ENCODE results near the gene CHPF. TPM values are rescaled to one million over a fixed set of nuclear protein-coding genes. Genes with fewer than 3 reads are reported as not detected.

The CHPF gene
- total RNA-seq, 1 experiment from 2014 or later = 17.5 TPM

DNA sequence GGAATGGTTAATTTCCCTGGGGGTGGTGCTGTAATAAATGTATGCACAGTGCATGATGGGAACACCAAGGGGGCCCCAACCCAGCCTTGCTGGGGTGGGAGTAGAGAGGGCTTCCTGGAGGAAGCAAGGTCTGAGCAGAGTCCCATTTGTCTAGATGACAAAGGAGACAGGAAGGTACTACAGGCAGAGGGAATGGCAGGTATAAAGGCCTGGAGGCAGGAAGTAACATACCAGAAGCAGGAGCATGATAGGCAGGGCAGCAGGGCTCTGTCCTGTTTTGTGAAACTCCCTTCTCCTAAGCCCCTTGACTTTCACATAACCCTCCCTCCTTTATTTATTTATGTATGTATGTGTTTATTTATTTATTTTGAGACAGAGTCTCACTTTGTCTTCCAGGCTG lies 41.0 kb downstream of the CHPF start:
- TF ChIP-seq, protein P1, sequence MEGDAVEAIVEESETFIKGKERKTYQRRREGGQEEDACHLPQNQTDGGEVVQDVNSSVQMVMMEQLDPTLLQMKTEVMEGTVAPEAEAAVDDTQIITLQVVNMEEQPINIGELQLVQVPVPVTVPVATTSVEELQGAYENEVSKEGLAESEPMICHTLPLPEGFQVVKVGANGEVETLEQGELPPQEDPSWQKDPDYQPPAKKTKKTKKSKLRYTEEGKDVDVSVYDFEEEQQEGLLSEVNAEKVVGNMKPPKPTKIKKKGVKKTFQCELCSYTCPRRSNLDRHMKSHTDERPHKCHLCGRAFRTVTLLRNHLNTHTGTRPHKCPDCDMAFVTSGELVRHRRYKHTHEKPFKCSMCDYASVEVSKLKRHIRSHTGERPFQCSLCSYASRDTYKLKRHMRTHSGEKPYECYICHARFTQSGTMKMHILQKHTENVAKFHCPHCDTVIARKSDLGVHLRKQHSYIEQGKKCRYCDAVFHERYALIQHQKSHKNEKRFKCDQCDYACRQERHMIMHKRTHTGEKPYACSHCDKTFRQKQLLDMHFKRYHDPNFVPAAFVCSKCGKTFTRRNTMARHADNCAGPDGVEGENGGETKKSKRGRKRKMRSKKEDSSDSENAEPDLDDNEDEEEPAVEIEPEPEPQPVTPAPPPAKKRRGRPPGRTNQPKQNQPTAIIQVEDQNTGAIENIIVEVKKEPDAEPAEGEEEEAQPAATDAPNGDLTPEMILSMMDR (IDR thresholded peaks at IDR 0.05) = no peak
- no peak for TF ChIP-seq SIN3A (IDR thresholded peaks at IDR 0.05; ENCODE audit: borderline replicate concordance, insufficient read depth, low read depth, low read length)
- TF ChIP-seq TCF7L2 (IDR thresholded peaks at IDR 0.05; ENCODE audit: low read depth, low read length) = no peak
- TF ChIP-seq POLR2AphosphoS5 (IDR thresholded peaks at IDR 0.05; ENCODE audit: low read depth, low read length) = no peak
- no peak for TF ChIP-seq REST (IDR thresholded peaks at IDR 0.05; ENCODE audit: insufficient read depth in 1 of 2, low read depth in 2 of 2, low read length in 1 of 2)
- in situ Hi-C loops (cut with HindIII; ENCODE audit: low pct_unique_long_range_greater_than_20kb, low sequenced_read_pairs) = no loop called here
- peaks cover 3% of the 10 kb centered on the region; the same call in 1 of the 2 replicates for H3K36me3 ChIP-seq (ENCODE audit: control insufficient read depth, insufficient read depth, low read length)
- POLR2A ChIA-PET = no interaction called here
- ATAC-seq (no peak), DNase-seq (ENCODE audit: low read depth, low spot score) (no peak)
- no TSS peak for BruUV-seq (replicated peaks)
- no peaks in the 10 kb centered on the region for H3K27me3 ChIP-seq (ENCODE audit: control insufficient read depth, insufficient read depth, low read length)
- H3K4me3 ChIP-seq (ENCODE audit: low read depth in 2 of 2, low read length in 2 of 2) = no peak overlapping the region
- intact Hi-C loops (cut with micrococcal nuclease; ENCODE audit: unreplicated experiment) = no loop called here
- no peak overlapping the region for H3K27ac ChIP-seq (ENCODE audit: low read length)
- H3K9me3 ChIP-seq (ENCODE audit: control insufficient read depth, insufficient read depth, low read depth, low read length) = no peaks in the 10 kb centered on the region
- peaks cover 10% of the 10 kb centered on the region for H3K4me1 ChIP-seq (ENCODE audit: control insufficient read depth, insufficient read depth, low read length)
- CTCF ChIA-PET = no interaction called here

DNA sequence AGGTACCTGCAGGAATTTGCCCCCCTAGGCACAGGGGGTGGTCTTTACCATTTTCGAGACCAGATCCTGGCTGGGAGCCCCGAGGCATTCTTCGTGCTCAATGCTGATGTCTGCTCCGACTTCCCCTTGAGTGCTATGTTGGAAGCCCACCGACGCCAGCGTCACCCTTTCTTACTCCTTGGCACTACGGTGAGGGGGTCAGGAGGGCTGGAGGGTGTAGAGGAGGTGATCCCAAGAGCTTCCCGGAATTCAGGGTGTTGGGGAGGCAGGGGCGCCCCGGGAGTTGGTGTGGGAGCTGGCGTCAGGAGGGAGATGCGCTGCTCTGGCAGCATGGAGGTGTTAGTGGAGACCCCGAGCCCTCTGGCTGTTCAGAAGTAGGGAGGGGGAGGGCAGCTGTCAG lies 41.8 kb downstream of the CHPF start:
- intact Hi-C loops (cut with micrococcal nuclease; ENCODE audit: unreplicated experiment) (no loop called here), in situ Hi-C loops (cut with HindIII; ENCODE audit: low pct_unique_long_range_greater_than_20kb, low sequenced_read_pairs) (no loop called here)
- DNase-seq (ENCODE audit: low read depth, low spot score) = no peak
- Histone ChIP-seq H3K4me3 (ENCODE audit: low read depth in 2 of 2, low read length in 2 of 2) (no peak overlapping the region), H3K27me3 (ENCODE audit: control insufficient read depth, insufficient read depth, low read length) (no peaks in the 10 kb centered on the region), H3K36me3 (ENCODE audit: control insufficient read depth, insufficient read depth, low read length) (peaks cover 3% of the 10 kb centered on the region; the same call in 1 of the 2 replicates), H3K27ac (ENCODE audit: low read length) (no peak overlapping the region), H3K4me1 (ENCODE audit: control insufficient read depth, insufficient read depth, low read length) (peaks cover 9% of the 10 kb centered on the region; the same call in 1 of the 2 replicates), H3K9me3 (ENCODE audit: control insufficient read depth, insufficient read depth, low read depth, low read length) (no peaks in the 10 kb centered on the region)
- ChIA-PET CTCF (no interaction called here), POLR2A (no interaction called here)
- TF ChIP-seq SIN3A (IDR thresholded peaks at IDR 0.05; ENCODE audit: borderline replicate concordance, insufficient read depth, low read depth, low read length) (no peak), TCF7L2 (IDR thresholded peaks at IDR 0.05; ENCODE audit: low read depth, low read length) (no peak), POLR2AphosphoS5 (IDR thresholded peaks at IDR 0.05; ENCODE audit: low read depth, low read length) (no peak), REST (IDR thresholded peaks at IDR 0.05; ENCODE audit: insufficient read depth in 1 of 2, low read depth in 2 of 2, low read length in 1 of 2) (no peak)
- TF ChIP-seq, protein P1 (IDR thresholded peaks at IDR 0.05) = no peak
- BruUV-seq (replicated peaks) = no TSS peak
- ATAC-seq = no peak

All from Panc1 (cell line).